ENCODE results near the gene SEPTIN1.
"Not testable (repeated sequence)": the region's sequence is repeated elsewhere in the genome, so short reads cannot be mapped to it uniquely, and the experiment has no call there.

SEPTIN1 gene

GRCh38 chr16:30357715-30358576 lies 24.4 kb downstream of the SEPTIN1 start:
- no peak for DNase-seq (ENCODE audit: low read depth)

- no peak for DNase-seq (ENCODE audit: low read depth)
Observed at GRCh38 chr16:30357085-30357714, 25.2 kb downstream of the SEPTIN1 start.

DNA sequence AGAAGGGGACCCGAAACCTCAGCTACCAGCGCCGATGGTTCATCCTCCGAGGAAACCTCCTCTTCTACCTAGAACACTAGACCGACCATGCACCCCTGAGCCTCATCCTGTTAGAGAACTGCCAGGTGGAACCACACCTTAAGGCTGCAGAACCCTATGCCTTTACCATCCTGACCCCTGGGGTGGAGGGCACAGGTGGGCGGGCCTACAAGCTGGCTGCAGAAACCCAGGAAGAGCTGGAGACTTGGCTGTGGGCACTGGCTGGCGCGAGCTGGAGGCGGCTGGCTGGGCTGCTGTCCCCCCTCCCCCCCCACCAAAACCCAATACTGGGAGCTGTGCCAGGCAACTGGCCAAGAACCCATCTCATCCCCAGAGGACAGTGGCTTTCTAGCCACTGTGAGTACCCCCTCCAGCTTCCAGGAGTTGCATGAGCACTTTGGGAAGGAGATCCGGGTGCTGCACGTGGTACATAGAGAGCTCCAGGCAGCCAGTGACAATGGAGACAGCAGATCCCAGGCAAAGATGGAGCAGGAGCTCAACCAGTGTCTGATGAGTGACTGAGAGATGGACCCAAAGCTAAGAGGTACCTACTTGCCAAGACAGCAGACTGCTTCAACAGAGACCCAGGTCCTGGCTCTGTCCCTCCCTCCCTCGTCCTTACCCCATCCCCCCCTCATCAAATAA lies 25.8 kb downstream of the SEPTIN1 start:
- no peak for DNase-seq (ENCODE audit: low read depth)

DNA sequence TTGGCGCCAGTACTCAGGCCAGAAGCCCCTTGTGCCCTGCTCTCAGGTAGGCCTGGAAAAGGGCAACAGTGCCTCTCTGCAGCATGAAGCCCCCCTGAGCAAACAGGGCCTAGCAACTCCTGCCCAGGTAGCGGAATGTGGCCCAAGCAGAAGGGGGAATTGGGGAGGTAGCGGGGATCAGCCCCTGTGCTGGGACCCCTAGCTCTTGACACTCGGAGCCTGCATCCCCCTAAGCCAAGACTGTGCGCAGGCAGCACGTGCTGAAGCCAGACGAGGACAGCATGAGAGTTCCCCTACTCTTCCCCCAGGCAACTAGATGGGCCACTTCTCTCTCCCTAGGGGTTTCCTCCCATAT lies 26.4 kb downstream of the SEPTIN1 start:
- DNase-seq (ENCODE audit: low read depth) = no peak

- peak; percentile 99 for DNase-seq (ENCODE audit: low read depth)
Observed at GRCh38 chr16:30355144-30355953, 27.0 kb downstream of the SEPTIN1 start, which contains the start of gene CD2BP2. TSS of gene CD2BP2 (minus strand) at chr16:30355308. CDS start at chr16:30354681, 627 bp downstream.

- no peak for DNase-seq (ENCODE audit: low read depth)
Observed at GRCh38 chr16:30354423-30355143, 27.8 kb downstream of the SEPTIN1 start.

DNA sequence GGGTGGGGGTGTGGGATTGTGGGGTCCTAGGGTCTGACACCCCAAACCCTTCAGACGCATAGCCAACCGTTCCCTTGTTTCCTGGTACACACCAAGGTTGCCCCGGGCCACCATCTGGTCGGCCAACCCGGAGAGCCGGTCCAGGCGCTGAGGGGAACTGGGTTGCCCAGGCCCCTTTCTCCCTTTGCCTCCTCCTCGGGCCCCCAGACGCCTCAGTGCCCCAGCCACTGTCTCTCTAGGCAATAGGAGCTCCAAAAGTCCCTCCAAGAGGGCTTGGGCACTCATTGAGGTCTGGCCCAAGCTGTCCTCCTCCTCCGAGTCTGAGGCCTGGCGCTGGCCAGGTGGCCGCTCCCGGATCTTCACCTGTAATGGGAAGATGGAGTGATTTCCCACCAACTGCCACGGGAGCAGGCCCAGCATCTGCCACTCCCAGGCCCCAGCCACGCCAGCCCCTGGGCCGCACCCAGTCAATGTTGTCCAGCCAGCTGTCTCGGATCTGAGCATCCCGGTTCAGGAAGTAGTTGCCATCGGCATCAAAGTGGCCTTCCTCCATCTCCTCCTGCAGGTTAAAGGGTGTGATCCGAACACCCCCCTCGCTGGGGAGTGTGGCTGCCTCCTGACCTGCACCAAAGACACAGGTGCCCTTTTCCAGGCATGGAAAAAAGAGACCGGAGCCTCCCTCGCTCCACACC lies 28.8 kb downstream of the SEPTIN1 start:
- no peak for DNase-seq (ENCODE audit: low read depth)

DNA sequence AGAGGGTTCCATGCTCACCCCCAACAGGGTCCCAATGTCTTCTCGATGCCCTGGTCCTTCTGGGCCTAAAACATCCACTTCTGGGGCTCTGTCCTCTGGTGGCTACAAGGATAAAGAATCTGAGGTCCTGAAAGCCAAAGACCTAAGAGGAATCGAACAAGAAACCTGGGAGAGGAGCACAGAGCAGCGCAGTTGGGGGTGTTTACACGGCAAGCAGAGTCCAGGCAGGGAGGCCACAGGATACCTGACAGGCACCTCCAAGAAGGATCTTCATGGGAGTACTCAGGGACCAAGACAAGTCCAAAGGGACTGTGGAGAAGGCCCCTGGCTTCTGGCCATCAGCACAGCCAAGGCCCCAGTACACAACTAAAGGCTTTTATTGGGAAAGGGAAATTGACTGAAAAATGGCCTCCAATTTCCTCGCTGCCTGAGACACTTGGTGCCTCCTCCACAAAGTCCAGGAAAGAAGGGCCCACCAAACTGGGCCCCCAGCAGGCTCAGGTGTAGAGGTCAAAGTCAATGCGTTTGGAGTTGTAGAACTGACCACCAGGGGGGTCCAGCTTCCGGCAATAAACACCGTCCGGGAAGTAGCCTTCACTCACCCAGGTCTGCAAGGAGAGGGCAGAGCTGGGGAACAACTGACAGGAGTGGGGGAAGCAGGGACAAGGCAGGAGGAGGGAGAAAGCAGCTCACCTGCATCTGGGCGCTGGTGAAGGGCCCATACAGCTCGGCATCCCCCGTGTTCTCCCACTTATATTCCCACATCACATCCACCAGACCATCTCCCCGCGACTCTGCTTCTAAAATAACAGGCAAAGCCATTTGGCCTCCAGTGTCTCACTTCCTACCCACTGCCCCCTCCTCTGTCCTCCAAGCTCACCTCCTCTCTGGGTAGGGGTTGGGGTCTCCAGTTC lies 29.6 kb downstream of the SEPTIN1 start:
- DNase-seq (ENCODE audit: low read depth) = no peak

- peak; percentile 91 for DNase-seq (ENCODE audit: low read depth)
Observed at GRCh38 chr16:30351586-30352419, 30.6 kb downstream of the SEPTIN1 start.

GRCh38 chr16:30351001-30351441 lies 31.3 kb downstream of the SEPTIN1 start:
- no peak for DNase-seq (ENCODE audit: low read depth)

- no peak for DNase-seq (ENCODE audit: low read depth)
Observed at GRCh38 chr16:30350134-30350871, 32.1 kb downstream of the SEPTIN1 start.

DNA sequence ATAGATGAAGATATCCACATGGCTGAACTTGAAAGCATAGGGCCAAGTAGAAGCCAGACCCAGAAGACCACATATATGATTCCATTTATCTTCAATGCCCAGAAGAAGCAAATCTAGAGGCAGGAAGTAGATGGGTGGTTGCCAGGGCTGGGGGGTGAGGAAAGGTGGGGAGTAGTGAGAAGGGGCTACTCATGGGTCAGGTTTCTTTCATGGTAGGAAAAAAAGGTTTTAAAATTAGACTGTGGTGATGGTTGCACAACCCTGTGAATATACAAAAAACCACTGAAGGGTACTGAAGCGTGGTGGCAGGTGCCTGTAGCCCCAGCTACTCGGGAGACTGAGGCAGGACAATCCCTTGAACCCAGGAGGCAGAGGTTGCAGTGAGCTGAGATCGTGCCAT lies 32.7 kb downstream of the SEPTIN1 start:
- DNase-seq (ENCODE audit: low read depth) = no peak

DNA sequence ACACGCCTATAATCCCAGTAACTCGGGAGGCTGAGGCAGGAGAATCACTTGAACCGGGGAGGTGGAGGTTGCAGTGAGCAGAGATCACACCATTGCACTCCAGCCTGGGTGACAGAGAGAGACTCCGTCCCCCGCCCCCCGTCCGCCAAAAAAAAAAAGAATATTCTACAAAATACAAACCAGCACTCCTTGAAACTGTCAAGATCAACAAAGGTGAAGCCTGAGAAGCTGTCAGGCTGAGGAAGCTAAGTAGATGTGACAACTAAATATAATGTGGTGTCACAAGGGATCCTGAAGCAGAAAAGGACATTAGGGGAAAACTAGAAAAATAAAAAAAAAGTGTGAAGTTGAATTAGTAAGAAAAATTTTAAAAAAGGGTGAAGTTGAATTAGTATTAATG lies 33.4 kb downstream of the SEPTIN1 start:
- no peak for DNase-seq (ENCODE audit: low read depth)

DNA sequence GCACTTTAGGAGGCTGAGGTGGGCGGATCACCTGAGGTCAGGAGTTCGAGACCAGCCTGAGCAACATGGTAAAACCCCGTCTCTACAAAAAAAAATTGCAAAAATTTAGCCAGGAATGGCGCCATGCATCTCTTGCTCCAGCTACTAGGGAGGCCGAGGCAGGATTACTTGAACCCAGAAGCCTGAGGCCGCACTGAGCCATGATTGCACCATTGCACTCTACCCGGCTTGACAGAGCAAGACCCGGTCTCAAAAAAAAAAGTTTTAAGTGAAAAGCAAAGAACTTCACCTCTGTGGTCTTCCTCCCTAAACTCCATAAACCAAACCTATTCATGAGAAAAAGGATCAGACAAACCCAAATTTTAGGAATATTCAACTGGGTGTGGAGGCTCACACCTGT lies 34.2 kb downstream of the SEPTIN1 start:
- no peak for DNase-seq (ENCODE audit: low read depth)

DNA sequence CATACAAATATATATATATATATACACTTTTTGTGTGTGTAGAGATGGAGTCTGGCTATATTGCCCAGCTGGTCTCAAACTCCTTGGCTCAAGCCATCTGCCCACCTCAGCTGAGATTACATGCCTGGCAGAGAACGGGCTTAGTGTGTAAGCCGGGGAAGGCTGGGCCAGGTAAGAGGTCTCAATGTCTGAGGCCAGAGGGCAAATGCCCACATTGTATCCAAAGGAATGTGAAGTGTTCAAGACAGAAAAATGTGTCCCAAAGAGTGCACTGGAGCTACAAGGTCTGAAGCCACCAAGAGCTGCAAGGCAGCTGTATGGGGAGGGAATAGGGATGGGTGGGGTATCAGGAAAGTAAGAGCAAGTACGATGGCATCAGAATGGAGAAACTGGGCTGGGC lies 36.1 kb downstream of the SEPTIN1 start:
- no peak for DNase-seq (ENCODE audit: low read depth)

DNA sequence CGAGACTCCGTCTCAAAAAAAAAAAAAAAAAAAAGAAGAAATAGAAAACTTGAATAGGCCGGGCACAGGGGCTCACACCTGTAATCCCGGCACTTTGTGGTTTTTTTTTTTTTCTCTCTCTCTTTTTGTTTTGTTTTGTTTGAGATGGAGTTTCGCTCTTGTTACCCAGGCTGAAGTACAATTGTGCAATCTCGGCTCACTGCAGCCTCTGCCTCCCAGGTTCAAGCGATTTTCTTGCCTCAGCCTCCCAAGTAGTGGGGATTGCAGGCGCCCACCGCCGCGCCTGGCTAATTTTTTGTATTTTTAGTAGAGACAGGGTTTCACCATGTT lies 38.9 kb downstream of the SEPTIN1 start:
- DNase-seq (ENCODE audit: low read depth) = not testable (repeated sequence)

DNA sequence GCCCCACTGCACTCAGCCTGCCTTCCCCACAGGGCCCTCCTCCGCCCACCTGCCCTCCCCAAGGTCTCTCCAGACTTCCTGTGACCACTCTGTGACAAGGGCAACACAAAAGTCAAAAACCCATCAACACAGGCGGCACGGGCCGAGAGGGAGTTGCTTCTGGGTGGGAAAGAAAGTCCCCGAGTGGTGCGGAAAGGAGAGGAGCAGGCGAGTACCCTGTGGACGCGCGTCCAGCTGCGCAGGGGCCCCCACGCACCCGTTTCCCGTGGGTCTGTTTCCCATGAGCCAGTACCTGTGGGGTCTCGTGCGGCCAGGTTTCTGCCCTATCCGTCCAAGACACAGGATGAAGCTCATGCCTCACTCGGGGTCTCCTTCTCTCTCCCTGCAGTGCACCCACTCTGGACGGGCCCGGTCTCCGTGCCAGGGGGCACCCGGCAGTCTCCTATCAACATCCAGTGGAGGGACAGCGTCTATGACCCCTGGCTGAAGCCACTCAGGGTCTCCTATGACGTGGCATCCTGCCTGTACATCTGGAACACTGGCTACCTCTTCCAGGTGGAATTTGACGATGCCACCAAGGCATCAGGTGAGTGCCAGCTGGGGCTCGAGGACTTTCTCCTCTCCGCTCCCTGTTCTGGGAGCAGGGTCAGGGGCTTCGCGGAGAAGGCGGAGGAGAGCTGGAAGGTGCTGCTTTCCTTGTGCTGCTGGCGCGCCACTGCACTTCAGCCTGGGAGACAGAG lies 39.4 kb downstream of the SEPTIN1 start:
- DNase-seq (ENCODE audit: low read depth) = no peak
